ENCODE results near the gene LCN15.

DNA sequence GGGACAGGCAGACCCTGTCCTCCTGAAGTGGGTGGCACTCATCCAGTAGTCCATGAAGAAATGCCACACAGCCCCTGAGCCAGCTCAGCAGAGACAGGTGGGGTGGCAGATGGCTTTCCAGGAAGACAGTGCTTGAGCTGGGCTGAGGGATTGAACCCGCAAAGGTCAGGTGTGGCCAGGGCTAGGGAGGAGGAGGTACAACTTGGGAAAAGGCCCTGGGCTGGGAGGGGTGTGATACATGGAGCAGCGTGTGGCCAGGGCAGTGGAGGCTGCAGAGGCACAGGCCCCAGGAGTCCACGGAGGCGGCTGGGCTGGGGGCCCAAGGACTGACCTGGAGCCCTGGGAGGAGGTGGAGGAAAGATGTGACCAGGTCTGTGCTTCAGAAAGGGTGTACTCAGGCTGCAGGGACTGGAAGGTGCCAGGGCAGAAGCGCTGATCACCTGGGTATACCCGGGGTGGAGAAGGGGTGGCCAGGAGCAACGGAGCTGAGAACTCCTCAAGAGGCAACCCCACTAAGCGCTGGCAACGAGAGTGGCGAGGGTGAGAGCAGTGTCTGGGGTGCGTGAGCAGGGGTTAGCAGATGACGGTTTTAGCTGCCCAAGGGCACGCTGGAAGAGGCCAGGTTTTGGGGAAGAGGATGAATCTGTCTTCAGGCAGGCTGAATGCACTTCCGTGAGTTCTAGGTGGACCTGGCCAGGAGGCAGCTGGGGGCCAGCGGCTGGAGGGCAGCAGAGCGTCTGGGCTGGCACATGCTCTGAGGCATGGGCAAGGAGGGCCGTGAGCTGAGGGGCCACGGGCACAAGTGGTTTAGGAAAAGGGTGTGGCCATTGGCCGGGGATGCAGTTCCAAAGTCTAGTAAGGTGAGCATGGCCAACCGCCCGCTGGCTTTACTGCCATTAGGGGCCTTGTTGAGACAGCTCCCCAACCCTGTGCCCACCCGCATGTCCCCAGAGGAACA, 39.5 kb upstream of the LCN15 start:
- TF ChIP-seq, protein P1, sequence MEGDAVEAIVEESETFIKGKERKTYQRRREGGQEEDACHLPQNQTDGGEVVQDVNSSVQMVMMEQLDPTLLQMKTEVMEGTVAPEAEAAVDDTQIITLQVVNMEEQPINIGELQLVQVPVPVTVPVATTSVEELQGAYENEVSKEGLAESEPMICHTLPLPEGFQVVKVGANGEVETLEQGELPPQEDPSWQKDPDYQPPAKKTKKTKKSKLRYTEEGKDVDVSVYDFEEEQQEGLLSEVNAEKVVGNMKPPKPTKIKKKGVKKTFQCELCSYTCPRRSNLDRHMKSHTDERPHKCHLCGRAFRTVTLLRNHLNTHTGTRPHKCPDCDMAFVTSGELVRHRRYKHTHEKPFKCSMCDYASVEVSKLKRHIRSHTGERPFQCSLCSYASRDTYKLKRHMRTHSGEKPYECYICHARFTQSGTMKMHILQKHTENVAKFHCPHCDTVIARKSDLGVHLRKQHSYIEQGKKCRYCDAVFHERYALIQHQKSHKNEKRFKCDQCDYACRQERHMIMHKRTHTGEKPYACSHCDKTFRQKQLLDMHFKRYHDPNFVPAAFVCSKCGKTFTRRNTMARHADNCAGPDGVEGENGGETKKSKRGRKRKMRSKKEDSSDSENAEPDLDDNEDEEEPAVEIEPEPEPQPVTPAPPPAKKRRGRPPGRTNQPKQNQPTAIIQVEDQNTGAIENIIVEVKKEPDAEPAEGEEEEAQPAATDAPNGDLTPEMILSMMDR (conservative IDR thresholded peaks at IDR 0.05; ENCODE audit: low read depth, low read length): no peak
- TF ChIP-seq EZH2phosphoT487 (IDR thresholded peaks at IDR 0.05; ENCODE audit: borderline replicate concordance, low read length): no peak

Data from PC-3 (cell line).